GM23338 (cell line): ENCODE results near the gene TRAK1. TPM values are rescaled to one million over a fixed set of nuclear protein-coding genes. Genes with fewer than 3 reads are reported as not detected.

Source experiments
- ATAC-seq: fragments of 200-7000 bp; cut with Tn5 transposase; 3 replicates; pipeline ENCODE4 v1.9.1; 2020
- DNase-seq: peaks from one replicate; pipeline ENCODE4 v3.0.0-alpha.2; 2015; ENCODE audit warnings: low spot score
- H2AFZ ChIP-seq: fragments of 200-600 bp; sonication (generic); 2 replicates; pipeline ENCODE4 v1.8.0; 2016; ENCODE audit warnings: antibody characterized with exemption, mild to moderate bottlenecking, moderate library complexity
- H3F3A ChIP-seq: fragments of 200-600 bp; sonication (generic); replicated peaks from 2 replicates; pipeline ENCODE4 v1.8.0; 2017; ENCODE audit warnings: antibody characterized with exemption, mixed run types, low read depth
- H3K27ac ChIP-seq: fragments of 200-600 bp; sonication (generic); 2 replicates; pipeline ENCODE4 v1.6.1; 2016; ENCODE audit warnings: low read depth
- H3K27me3 ChIP-seq: fragments of 200-600 bp; sonication (generic); 2 replicates; pipeline ENCODE4 v1.8.0; 2016; ENCODE audit warnings: mild to moderate bottlenecking, mixed run types, moderate library complexity; ENCODE audit not compliant: insufficient read depth
- H3K36me3 ChIP-seq: fragments of 200-600 bp; sonication (generic); 2 replicates; pipeline ENCODE4 v1.8.0; 2016; ENCODE audit warnings: mild to moderate bottlenecking; ENCODE audit not compliant: insufficient read depth
- H3K4me1 ChIP-seq: fragments of 200-600 bp; sonication (generic); 2 replicates; pipeline ENCODE4 v1.8.0; 2016; ENCODE audit warnings: mild to moderate bottlenecking, moderate library complexity; ENCODE audit not compliant: insufficient read depth
- H3K4me2 ChIP-seq: fragments of 200-600 bp; sonication (generic); 2 replicates; pipeline ENCODE4 v1.7.1; 2017; ENCODE audit warnings: mixed run types
- H3K4me3 ChIP-seq: fragments of 200-600 bp; sonication (generic); 2 replicates; pipeline ENCODE4 v1.6.1; 2016; ENCODE audit warnings: mixed run types
- H3K79me2 ChIP-seq: fragments of 200-600 bp; sonication (generic); replicated peaks from 2 replicates; pipeline ENCODE4 v1.8.0; 2017; ENCODE audit warnings: mild to moderate bottlenecking; ENCODE audit not compliant: insufficient read depth
- H3K9me2 ChIP-seq: fragments of 200-600 bp; sonication (generic); 2 replicates; pipeline ENCODE4 v1.8.0; 2017; ENCODE audit not compliant: insufficient read depth
- H4K20me1 ChIP-seq: fragments of 200-600 bp; sonication (generic); replicated peaks from 2 replicates; pipeline ENCODE4 v1.8.0; 2017; ENCODE audit warnings: mild to moderate bottlenecking; ENCODE audit not compliant: insufficient read depth
- H3K27ac Mint-ChIP-seq: 2 replicates; pipeline ENCODE4 v1.8.0; 2020; ENCODE audit warnings: inconsistent platforms, mild to moderate bottlenecking, moderate library complexity, mixed read lengths
- H3K27me3 Mint-ChIP-seq: 3 replicates; pipeline ENCODE4 v1.8.0; 2022; ENCODE audit warnings: low read depth, mild to moderate bottlenecking, moderate library complexity, mixed read lengths, inconsistent platforms; ENCODE audit not compliant: insufficient read depth, poor library complexity
- H3K36me3 Mint-ChIP-seq: 3 replicates; pipeline ENCODE4 v1.8.0; 2021; ENCODE audit warnings: low read depth, mild to moderate bottlenecking, inconsistent platforms, moderate library complexity, mixed read lengths
- H3K4me1 Mint-ChIP-seq: 3 replicates; pipeline ENCODE4 v1.8.0; 2020; ENCODE audit warnings: mild to moderate bottlenecking, inconsistent platforms, mixed read lengths
- H3K4me3 Mint-ChIP-seq: 3 replicates; pipeline ENCODE4 v1.8.0; 2021; ENCODE audit warnings: moderate library complexity, mild to moderate bottlenecking, inconsistent platforms, mixed read lengths
- H3K9me3 Mint-ChIP-seq: 3 replicates; pipeline ENCODE4 v1.8.0; 2020; ENCODE audit warnings: moderate library complexity, mild to moderate bottlenecking, inconsistent platforms, mixed read lengths
- CREB1 ChIP-seq: fragments of 250-450 bp; sonication (Bioruptor Pico); IDR thresholded peaks from 2 replicates; pipeline ENCODE4 v1.5.0; 2020; ENCODE audit warnings: low read depth, mild to moderate bottlenecking, moderate library complexity
- EZH2 ChIP-seq: fragments of 200-600 bp; sonication (generic); IDR thresholded peaks from one replicate; pipeline ENCODE4 v1.8.0; 2017; ENCODE audit warnings: antibody characterized with exemption, mild to moderate bottlenecking, low read depth; ENCODE audit not compliant: unreplicated experiment
- EZH2phosphoT487 ChIP-seq: fragments of 200-600 bp; sonication (generic); IDR thresholded peaks from one replicate; pipeline ENCODE4 v1.8.1; 2018; ENCODE audit warnings: antibody characterized with exemption; ENCODE audit not compliant: unreplicated experiment
- JUNB ChIP-seq: IDR thresholded peaks from one replicate; pipeline ENCODE4 v1.6.1; 2016; ENCODE audit warnings: antibody characterized with exemption; ENCODE audit not compliant: unreplicated experiment
- NANOG ChIP-seq: IDR thresholded peaks from 2 replicates; pipeline ENCODE4 v1.6.1; 2016; ENCODE audit warnings: antibody characterized with exemption, borderline replicate concordance
- POLR2AphosphoS5 ChIP-seq: IDR thresholded peaks from 2 replicates; pipeline ENCODE4 v1.6.1; 2016; ENCODE audit warnings: antibody characterized with exemption, low read depth
- STAT1 ChIP-seq: IDR thresholded peaks from one replicate; pipeline ENCODE4 v1.6.1; 2016; ENCODE audit warnings: antibody characterized with exemption; ENCODE audit not compliant: unreplicated experiment
- ZNF114 ChIP-seq: fragments of 250-450 bp; sonication (Bioruptor Pico); IDR thresholded peaks from 2 replicates; pipeline ENCODE4 v1.5.0; 2020; ENCODE audit warnings: mild to moderate bottlenecking, moderate library complexity
- ZNF331 ChIP-seq: fragments of 250-450 bp; sonication (Bioruptor Pico); IDR thresholded peaks from 2 replicates; pipeline ENCODE4 v1.5.0; 2020; ENCODE audit warnings: low read depth, mild to moderate bottlenecking, moderate library complexity
- polyA plus RNA-seq: library from polyadenylated mRNA; unstranded; fragments of >200 nt; fragmentation: Nextera tagmentation; extraction: Ambion mirVana; gene quantifications from 2 replicates; pipeline ENCODE4 v1.2.1, GENCODE V29; 2016
- total RNA-seq: library from RNA; depleted of rRNA; stranded (reverse); fragments of >200 nt; shearing (Covaris generic); gene quantifications from 2 replicates; pipeline ENCODE4 v1.2.3, GENCODE V29; 2014
- TF ChIP-seq, protein P1 (sequence below), 2 experiments: fragments of 200-600 bp in 1 of 2; sonication (generic) in 1 of 2; conservative IDR thresholded peaks; 2 replicates each; pipeline versions ENCODE4 v1.5.1 to v1.6.1; 2016 to 2017; ENCODE audit warnings: antibody characterized with exemption in 2 of 2, low read depth in 2 of 2, mild to moderate bottlenecking in 2 of 2, moderate library complexity in 1 of 2
- TF ChIP-seq, protein P2 (sequence below): IDR thresholded peaks from one replicate; pipeline ENCODE4 v1.6.1; 2018; ENCODE audit warnings: antibody characterized with exemption; ENCODE audit not compliant: unreplicated experiment
- TF ChIP-seq, protein P3 (sequence below): IDR thresholded peaks from 2 replicates; pipeline ENCODE4 v1.6.1; 2016; ENCODE audit warnings: antibody characterized with exemption

The TRAK1 gene
- total and polyA plus RNA-seq, 2 experiments from 2014 or later = 13.4 to 47.4 TPM

DNA sequence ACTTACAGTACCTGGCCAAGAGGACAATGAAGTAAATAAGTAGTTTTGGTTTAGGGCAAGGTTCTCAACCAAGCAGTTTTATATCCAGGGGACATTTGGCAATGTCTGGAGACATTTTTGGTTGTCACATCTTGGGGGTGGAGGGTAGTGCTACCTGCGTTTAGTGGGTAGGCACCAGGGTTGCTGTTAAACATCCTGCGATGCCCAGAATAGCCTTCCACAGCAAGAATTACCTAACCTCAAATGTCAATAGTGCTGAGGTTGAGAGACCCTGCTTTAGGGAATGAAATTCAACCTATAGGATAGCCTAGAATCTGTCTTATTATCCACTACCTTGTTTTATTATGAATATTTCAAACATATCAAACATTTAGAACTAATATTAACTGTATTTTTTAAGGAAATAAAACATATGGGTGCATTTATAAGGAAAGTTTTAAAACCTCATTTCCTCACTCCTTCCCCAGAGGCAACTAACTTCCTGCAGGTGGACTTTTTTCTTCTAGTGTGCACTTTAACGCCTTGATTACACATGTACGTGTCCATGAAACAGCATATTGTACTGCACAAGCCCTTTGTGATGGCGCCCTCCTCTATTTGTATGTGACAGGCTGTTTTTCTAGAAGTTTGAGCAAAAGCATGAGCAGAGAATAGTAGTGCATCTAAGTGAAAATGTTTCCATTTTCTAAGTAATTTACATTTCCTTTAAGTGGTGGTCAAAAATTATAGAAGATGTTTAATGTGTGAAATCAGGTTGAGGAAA, 57.1 kb downstream of the TRAK1 start:
- H3K9me3 Mint-ChIP-seq = no peaks in the 10 kb centered on the region
- Histone ChIP-seq H3K4me1 (peaks cover 15% of the 10 kb centered on the region), H3K4me3 (no peak overlapping the region), H3K27me3 (no peaks in the 10 kb centered on the region), H3F3A (no peaks in the 10 kb centered on the region), H3K4me2 (no peak overlapping the region), H3K79me2 (no peaks in the 10 kb centered on the region; the same call in 1 of the 2 replicates), H4K20me1 (peaks cover 10% of the 10 kb centered on the region), H3K36me3 (no peaks in the 10 kb centered on the region), H3K9me2 (no peaks in the 10 kb centered on the region), H3K27ac (no peak overlapping the region), H2AFZ (no peak overlapping the region)
- peaks cover 3% of the 10 kb centered on the region for H3K27me3 Mint-ChIP-seq
- no peak overlapping the region for H3K27ac Mint-ChIP-seq
- no peak for ATAC-seq
- DNase-seq = no peak
- H3K4me1 Mint-ChIP-seq = peaks cover 22% of the 10 kb centered on the region
- H3K36me3 Mint-ChIP-seq = no peaks in the 10 kb centered on the region
- H3K4me3 Mint-ChIP-seq = no peak overlapping the region; the same call in 2 of the 3 replicates
- TF ChIP-seq POLR2AphosphoS5 (no peak), STAT1 (no peak), JUNB (no peak), EZH2phosphoT487 (no peak), NANOG (no peak), EZH2 (no peak), ZNF114 (CRISPR knock-in tag) (no peak), ZNF331 (no peak), CREB1 (no peak)
- TF ChIP-seq, protein P1, sequence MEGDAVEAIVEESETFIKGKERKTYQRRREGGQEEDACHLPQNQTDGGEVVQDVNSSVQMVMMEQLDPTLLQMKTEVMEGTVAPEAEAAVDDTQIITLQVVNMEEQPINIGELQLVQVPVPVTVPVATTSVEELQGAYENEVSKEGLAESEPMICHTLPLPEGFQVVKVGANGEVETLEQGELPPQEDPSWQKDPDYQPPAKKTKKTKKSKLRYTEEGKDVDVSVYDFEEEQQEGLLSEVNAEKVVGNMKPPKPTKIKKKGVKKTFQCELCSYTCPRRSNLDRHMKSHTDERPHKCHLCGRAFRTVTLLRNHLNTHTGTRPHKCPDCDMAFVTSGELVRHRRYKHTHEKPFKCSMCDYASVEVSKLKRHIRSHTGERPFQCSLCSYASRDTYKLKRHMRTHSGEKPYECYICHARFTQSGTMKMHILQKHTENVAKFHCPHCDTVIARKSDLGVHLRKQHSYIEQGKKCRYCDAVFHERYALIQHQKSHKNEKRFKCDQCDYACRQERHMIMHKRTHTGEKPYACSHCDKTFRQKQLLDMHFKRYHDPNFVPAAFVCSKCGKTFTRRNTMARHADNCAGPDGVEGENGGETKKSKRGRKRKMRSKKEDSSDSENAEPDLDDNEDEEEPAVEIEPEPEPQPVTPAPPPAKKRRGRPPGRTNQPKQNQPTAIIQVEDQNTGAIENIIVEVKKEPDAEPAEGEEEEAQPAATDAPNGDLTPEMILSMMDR (conservative IDR thresholded peaks at IDR 0.05; ENCODE audit: low read depth in 2 of 2) = no peak
- TF ChIP-seq, protein P2, sequence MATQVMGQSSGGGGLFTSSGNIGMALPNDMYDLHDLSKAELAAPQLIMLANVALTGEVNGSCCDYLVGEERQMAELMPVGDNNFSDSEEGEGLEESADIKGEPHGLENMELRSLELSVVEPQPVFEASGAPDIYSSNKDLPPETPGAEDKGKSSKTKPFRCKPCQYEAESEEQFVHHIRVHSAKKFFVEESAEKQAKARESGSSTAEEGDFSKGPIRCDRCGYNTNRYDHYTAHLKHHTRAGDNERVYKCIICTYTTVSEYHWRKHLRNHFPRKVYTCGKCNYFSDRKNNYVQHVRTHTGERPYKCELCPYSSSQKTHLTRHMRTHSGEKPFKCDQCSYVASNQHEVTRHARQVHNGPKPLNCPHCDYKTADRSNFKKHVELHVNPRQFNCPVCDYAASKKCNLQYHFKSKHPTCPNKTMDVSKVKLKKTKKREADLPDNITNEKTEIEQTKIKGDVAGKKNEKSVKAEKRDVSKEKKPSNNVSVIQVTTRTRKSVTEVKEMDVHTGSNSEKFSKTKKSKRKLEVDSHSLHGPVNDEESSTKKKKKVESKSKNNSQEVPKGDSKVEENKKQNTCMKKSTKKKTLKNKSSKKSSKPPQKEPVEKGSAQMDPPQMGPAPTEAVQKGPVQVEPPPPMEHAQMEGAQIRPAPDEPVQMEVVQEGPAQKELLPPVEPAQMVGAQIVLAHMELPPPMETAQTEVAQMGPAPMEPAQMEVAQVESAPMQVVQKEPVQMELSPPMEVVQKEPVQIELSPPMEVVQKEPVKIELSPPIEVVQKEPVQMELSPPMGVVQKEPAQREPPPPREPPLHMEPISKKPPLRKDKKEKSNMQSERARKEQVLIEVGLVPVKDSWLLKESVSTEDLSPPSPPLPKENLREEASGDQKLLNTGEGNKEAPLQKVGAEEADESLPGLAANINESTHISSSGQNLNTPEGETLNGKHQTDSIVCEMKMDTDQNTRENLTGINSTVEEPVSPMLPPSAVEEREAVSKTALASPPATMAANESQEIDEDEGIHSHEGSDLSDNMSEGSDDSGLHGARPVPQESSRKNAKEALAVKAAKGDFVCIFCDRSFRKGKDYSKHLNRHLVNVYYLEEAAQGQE = no peak
- TF ChIP-seq, protein P3, sequence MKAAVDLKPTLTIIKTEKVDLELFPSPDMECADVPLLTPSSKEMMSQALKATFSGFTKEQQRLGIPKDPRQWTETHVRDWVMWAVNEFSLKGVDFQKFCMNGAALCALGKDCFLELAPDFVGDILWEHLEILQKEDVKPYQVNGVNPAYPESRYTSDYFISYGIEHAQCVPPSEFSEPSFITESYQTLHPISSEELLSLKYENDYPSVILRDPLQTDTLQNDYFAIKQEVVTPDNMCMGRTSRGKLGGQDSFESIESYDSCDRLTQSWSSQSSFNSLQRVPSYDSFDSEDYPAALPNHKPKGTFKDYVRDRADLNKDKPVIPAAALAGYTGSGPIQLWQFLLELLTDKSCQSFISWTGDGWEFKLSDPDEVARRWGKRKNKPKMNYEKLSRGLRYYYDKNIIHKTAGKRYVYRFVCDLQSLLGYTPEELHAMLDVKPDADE = no peak
